HCT116 (cell line): Measurements from ENCODE around the gene INTS3.

Source experiments
- CTCF ChIP-seq, 3 experiments: fragments of 200-600 bp in 1 of 3; sonication (generic) in 1 of 3; IDR thresholded peaks in 2 of 3; conservative IDR thresholded peaks in 1 of 3; 2 replicates each; pipeline ENCODE4 v1.5.1; 2012 to 2017; ENCODE audit warnings: low read depth in 2 of 3, low read length in 2 of 3, antibody characterized with exemption in 1 of 3, borderline replicate concordance in 1 of 3, control low read depth in 1 of 3, mild to moderate bottlenecking in 1 of 3, mixed read lengths in 1 of 3, mixed run types in 1 of 3, moderate library complexity in 1 of 3; ENCODE audit not compliant: insufficient read depth in 1 of 3
- EZH2 ChIP-seq: fragments of 200-600 bp; sonication (generic); IDR thresholded peaks from 2 replicates; pipeline ENCODE4 v1.6.1; 2017; ENCODE audit warnings: antibody characterized with exemption, mixed run types
- POLR2A ChIP-seq: IDR thresholded peaks from 2 replicates; pipeline ENCODE4 v1.7.0; 2011; ENCODE audit warnings: borderline replicate concordance; ENCODE audit not compliant: insufficient read depth, insufficient read length; ENCODE audit errors: extremely low read depth
- POLR2AphosphoS5 ChIP-seq: IDR thresholded peaks from 2 replicates; pipeline ENCODE4 v1.6.1; 2011; ENCODE audit warnings: mild to moderate bottlenecking, low read depth, low read length, moderate library complexity
- ZNF274 ChIP-seq: fragments of 200-500 bp; sonication (Bioruptor generic); IDR thresholded peaks from 2 replicates; pipeline ENCODE4 v1.6.1; 2014; ENCODE audit warnings: mild to moderate bottlenecking, low read depth, low read length, inconsistent platforms

GRCh38 chr1:153778051-153778823 is 50.4 kb downstream of the INTS3 start:
- TF ChIP-seq CTCF (IDR thresholded peaks at IDR 0.05 in 2 of 3, conservative IDR thresholded peaks at IDR 0.05 in 1 of 3; ENCODE audit: borderline replicate concordance in 1 of 3, insufficient read depth in 1 of 3, low read depth in 2 of 3, low read length in 2 of 3) (no peak), POLR2A (no peak), ZNF274 (no peak), EZH2 (no peak), POLR2AphosphoS5 (no peak)
